Muscle layer of duodenum (tissue), 2 donors: ENCODE results near the gene FOSB.

Experiments used
- H3K27ac ChIP-seq: one replicate; pipeline ENCODE4 v1.7.0; 2013; ENCODE audit warnings: mild to moderate bottlenecking, low read length
- H3K27me3 ChIP-seq: one replicate; pipeline ENCODE4 v1.7.0; 2013; ENCODE audit warnings: low read depth, mild to moderate bottlenecking, control low read depth, low read length
- H3K36me3 ChIP-seq, 2 donors: one replicate each; pipeline ENCODE4 v1.7.0; 2013; ENCODE audit warnings: low read length in 2 of 2, control low read depth in 1 of 2, mild to moderate bottlenecking in 1 of 2; ENCODE audit not compliant: insufficient read depth in 2 of 2, control insufficient read depth in 1 of 2
- H3K4me1 ChIP-seq, 2 donors: one replicate each; pipeline ENCODE4 v1.7.0; 2013; ENCODE audit warnings: low read length in 2 of 2, mild to moderate bottlenecking in 2 of 2, control low read depth in 1 of 2, moderate library complexity in 1 of 2; ENCODE audit not compliant: insufficient read depth in 2 of 2, control insufficient read depth in 1 of 2
- H3K4me3 ChIP-seq, 2 donors: one replicate each; pipeline ENCODE4 v1.7.0; 2013; ENCODE audit warnings: low read length in 2 of 2, low read depth in 1 of 2, mild to moderate bottlenecking in 1 of 2
- H3K9me3 ChIP-seq, 2 donors: one replicate each; pipeline ENCODE4 v1.7.0; 2013; ENCODE audit warnings: low read length in 2 of 2, control low read depth in 1 of 2, mild to moderate bottlenecking in 1 of 2; ENCODE audit not compliant: control insufficient read depth in 1 of 2
- donor health status: healthy.

Gene FOSB

GRCh38 chr19:45474606-45475521 lies 7.1 kb downstream of the FOSB start:
- Histone ChIP-seq H3K9me3 (no peaks in the 10 kb centered on the region), H3K4me3 (no peak overlapping the region), H3K27ac (no peak overlapping the region), H3K27me3 (no peaks in the 10 kb centered on the region), H3K4me1 (peaks cover 4 to 19% of the 10 kb centered on the region in 2 donors), H3K36me3 (peaks cover 18 to 24% of the 10 kb centered on the region in 2 donors)

GRCh38 chr19:45475537-45476291 lies 7.9 kb downstream of the FOSB start:
- Histone ChIP-seq H3K36me3 (peaks cover 18 to 24% of the 10 kb centered on the region in 2 donors), H3K9me3 (no peaks in the 10 kb centered on the region), H3K4me1 (peaks cover 4 to 10% of the 10 kb centered on the region in 2 donors), H3K27ac (no peak overlapping the region), H3K4me3 (no peak overlapping the region), H3K27me3 (no peaks in the 10 kb centered on the region)

GRCh38 chr19:45476304-45476703 lies 8.5 kb downstream of the FOSB start:
- H3K9me3 ChIP-seq = no peaks in the 10 kb centered on the region
- H3K27ac ChIP-seq = no peak overlapping the region
- no peaks in the 10 kb centered on the region for H3K27me3 ChIP-seq
- peaks cover 4 to 5% of the 10 kb centered on the region in 2 donors for H3K4me1 ChIP-seq
- peaks cover 18% of the 10 kb centered on the region in 2 donors for H3K36me3 ChIP-seq
- H3K4me3 ChIP-seq = no peak overlapping the region

GRCh38 chr19:45477186-45477585 lies 9.4 kb downstream of the FOSB start:
- H3K9me3 ChIP-seq = no peaks in the 10 kb centered on the region
- no peak overlapping the region for H3K4me3 ChIP-seq
- H3K27ac ChIP-seq = no peak overlapping the region
- H3K27me3 ChIP-seq = no peaks in the 10 kb centered on the region
- H3K36me3 ChIP-seq = peaks cover 11% of the 10 kb centered on the region in 2 donors
- peaks cover 4 to 5% of the 10 kb centered on the region in 2 donors for H3K4me1 ChIP-seq

- Histone ChIP-seq H3K9me3 (no peaks in the 10 kb centered on the region), H3K27me3 (no peaks in the 10 kb centered on the region), H3K4me3 (peak overlapping the region; percentile 53 to 88), H3K27ac (peak overlapping the region; percentile 100), H3K4me1 (peaks cover 4 to 5% of the 10 kb centered on the region in 2 donors), H3K36me3 (peaks cover 5 to 6% of the 10 kb centered on the region in 2 donors)
Observed at GRCh38 chr19:45477713-45478453, 10.1 kb downstream of the FOSB start.

- Histone ChIP-seq H3K9me3 (no peaks in the 10 kb centered on the region), H3K27ac (peak overlapping the region; percentile 100), H3K36me3 (peaks cover 0 to 6% of the 10 kb centered on the region in 2 donors), H3K4me3 (peak overlapping the region; percentile 53 to 88), H3K4me1 (peaks cover 4 to 5% of the 10 kb centered on the region in 2 donors), H3K27me3 (no peaks in the 10 kb centered on the region)
Observed at GRCh38 chr19:45478454-45479238, 10.8 kb downstream of the FOSB start.

- Histone ChIP-seq H3K36me3 (peaks cover 0 to 6% of the 10 kb centered on the region in 2 donors), H3K4me3 (no peak overlapping the region), H3K4me1 (peaks cover 2 to 6% of the 10 kb centered on the region in 2 donors), H3K9me3 (no peaks in the 10 kb centered on the region), H3K27ac (no peak overlapping the region), H3K27me3 (no peaks in the 10 kb centered on the region)
Observed at GRCh38 chr19:45483033-45483432, 15.2 kb downstream of the FOSB start.

- no peak overlapping the region for H3K27ac ChIP-seq
- peaks cover 0 to 4% of the 10 kb centered on the region in 2 donors for H3K4me1 ChIP-seq
- no peaks in the 10 kb centered on the region for H3K36me3 ChIP-seq
Observed at GRCh38 chr19:45484273-45484945, 16.6 kb downstream of the FOSB start.

GRCh38 chr19:45485305-45486077 lies 17.7 kb downstream of the FOSB start:
- no peaks in the 10 kb centered on the region for H3K36me3 ChIP-seq
- H3K4me3 ChIP-seq = peak overlapping the region; percentile 65 to 73
- no peaks in the 10 kb centered on the region for H3K27me3 ChIP-seq
- H3K9me3 ChIP-seq = no peaks in the 10 kb centered on the region
- peak overlapping the region; percentile 39 for H3K27ac ChIP-seq
- H3K4me1 ChIP-seq = peaks cover 0 to 4% of the 10 kb centered on the region in 2 donors

More at GRCh38 chr19:45484273-45484945, 16.6 kb downstream of the FOSB start:
- Histone ChIP-seq H3K4me3 (no peak overlapping the region), H3K27me3 (no peaks in the 10 kb centered on the region), H3K9me3 (no peaks in the 10 kb centered on the region)
